ENCODE measurements around the gene CEP164. TPM values are rescaled to one million over a fixed set of nuclear protein-coding genes. Genes with fewer than 3 reads are reported as not detected.
"Not testable (repeated sequence)": the region's sequence is repeated elsewhere in the genome, so short reads cannot be mapped to it uniquely, and the experiment has no call there.

The CEP164 gene
- total RNA-seq, 2 donors from 2014 or later = 9.0 to 9.6 TPM

- intact Hi-C loops (cut with DNase I) = no loop called here
- ATAC-seq (no peak), DNase-seq (no peak)
Observed at GRCh38 chr11:117387992-117388755, 60.5 kb downstream of the CEP164 start.

- ATAC-seq (no peak), DNase-seq (no peak)
- intact Hi-C loops (cut with DNase I) = no loop called here
Observed at GRCh38 chr11:117390743-117391142, 63.1 kb downstream of the CEP164 start.

DNA sequence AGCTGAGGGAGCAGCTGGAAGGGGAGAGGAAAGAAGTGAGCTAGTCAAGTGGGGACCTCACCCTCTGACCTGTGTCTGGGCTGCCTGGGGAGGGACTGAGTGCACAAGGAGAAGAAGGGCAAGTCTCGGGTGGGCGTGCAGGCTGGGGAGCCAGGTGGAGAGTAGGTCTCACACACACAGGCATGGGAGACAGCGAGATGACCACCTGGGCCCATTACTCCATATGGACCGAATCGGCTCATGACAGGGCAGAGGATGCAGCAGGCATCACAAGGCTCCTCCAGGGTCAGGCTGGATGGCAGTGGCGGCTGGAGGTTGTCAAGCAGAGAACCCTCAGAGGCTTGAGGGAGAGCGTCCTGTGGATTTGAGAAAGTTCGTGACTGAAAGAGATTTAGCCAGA, 63.5 kb downstream of the CEP164 start:
- intact Hi-C loops (cut with DNase I) = no loop called here
- no peak for DNase-seq

GRCh38 chr11:117392001-117392690, 64.5 kb downstream of the CEP164 start:
- intact Hi-C loops (cut with DNase I) = no loop called here
- DNase-seq (no peak), ATAC-seq (no peak)

More for the DNA sequence above, 63.5 kb downstream of the CEP164 start:
- ATAC-seq = no peak

- intact Hi-C loops (cut with DNase I) = no loop called here
- no peak for DNase-seq
- no peak for ATAC-seq
Observed at GRCh38 chr11:117392979-117393378, 65.3 kb downstream of the CEP164 start.

GRCh38 chr11:117394221-117394925, 66.7 kb downstream of the CEP164 start:
- no peak for DNase-seq
- intact Hi-C loops (cut with DNase I) = no loop called here
- ATAC-seq = no peak

GRCh38 chr11:117395476-117395875, 67.8 kb downstream of the CEP164 start:
- ATAC-seq (no peak), DNase-seq (no peak)
- intact Hi-C loops (cut with DNase I) = no loop called here

DNA sequence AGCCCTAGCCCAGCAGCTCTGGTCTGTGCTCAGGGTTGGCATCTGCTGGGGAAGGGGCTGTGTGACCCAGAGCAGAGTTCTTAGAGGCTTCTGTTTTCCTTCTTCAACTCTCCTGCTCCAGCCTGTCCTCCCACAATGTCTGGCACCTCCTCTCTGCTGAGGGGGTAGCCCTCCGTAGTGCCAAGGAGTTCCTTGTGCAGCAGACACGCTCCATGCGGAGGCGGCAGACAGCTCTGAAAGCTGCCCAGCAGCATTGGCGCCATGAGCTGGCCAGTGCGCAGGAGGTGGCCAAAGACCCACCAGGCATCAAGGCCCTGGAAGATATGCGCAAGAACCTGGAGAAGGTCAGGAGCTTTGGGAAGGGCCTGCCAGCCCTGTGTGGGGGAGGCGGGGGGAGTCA, 69.3 kb downstream of the CEP164 start:
- intact Hi-C loops (cut with DNase I) = no loop called here
- no peak for ATAC-seq

GRCh38 chr11:117398618-117399017, 71.0 kb downstream of the CEP164 start:
- intact Hi-C loops (cut with DNase I); DNase-seq; ATAC-seq: not testable (repeated sequence)

More for the DNA sequence above, 69.3 kb downstream of the CEP164 start:
- DNase-seq = no peak

- ATAC-seq; DNase-seq; intact Hi-C loops (cut with DNase I): not testable (repeated sequence)
Observed at GRCh38 chr11:117399100-117399840, 71.6 kb downstream of the CEP164 start.

GRCh38 chr11:117405898-117406297, 78.2 kb downstream of the CEP164 start:
- DNase-seq; ATAC-seq; intact Hi-C loops (cut with DNase I): not testable (repeated sequence)

- ATAC-seq (no peak), DNase-seq (no peak)
- intact Hi-C loops (cut with DNase I) = no loop called here
Observed at GRCh38 chr11:117407016-117407415, 79.4 kb downstream of the CEP164 start.

DNA sequence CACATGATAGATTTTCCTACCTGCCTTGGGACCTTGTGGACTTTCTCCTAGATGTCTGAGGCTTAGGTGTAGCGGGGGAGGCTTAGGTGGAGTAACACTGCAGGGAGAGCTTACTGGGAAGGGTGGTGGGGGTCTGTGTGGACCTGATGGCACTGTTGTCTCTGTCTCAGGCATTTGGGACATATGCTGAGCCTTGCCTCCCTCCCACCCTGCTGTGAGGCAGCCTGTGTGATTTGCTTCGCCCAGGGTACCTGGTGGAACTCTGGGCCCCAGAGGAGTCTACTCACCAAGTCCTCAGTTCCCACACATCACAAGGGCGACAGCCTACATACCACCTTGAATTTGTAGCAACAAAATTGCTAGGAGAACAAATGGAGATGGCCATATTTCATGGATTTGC, 80.7 kb downstream of the CEP164 start:
- ATAC-seq (no peak), DNase-seq (no peak)
- intact Hi-C loops (cut with DNase I) = no loop called here

GRCh38 chr11:117409511-117409910, 81.9 kb downstream of the CEP164 start:
- ATAC-seq (no peak), DNase-seq (no peak)
- intact Hi-C loops (cut with DNase I) = no loop called here

GRCh38 chr11:117410238-117410637, 82.6 kb downstream of the CEP164 start:
- ATAC-seq (no peak), DNase-seq (no peak)
- intact Hi-C loops (cut with DNase I) = no loop called here

DNA sequence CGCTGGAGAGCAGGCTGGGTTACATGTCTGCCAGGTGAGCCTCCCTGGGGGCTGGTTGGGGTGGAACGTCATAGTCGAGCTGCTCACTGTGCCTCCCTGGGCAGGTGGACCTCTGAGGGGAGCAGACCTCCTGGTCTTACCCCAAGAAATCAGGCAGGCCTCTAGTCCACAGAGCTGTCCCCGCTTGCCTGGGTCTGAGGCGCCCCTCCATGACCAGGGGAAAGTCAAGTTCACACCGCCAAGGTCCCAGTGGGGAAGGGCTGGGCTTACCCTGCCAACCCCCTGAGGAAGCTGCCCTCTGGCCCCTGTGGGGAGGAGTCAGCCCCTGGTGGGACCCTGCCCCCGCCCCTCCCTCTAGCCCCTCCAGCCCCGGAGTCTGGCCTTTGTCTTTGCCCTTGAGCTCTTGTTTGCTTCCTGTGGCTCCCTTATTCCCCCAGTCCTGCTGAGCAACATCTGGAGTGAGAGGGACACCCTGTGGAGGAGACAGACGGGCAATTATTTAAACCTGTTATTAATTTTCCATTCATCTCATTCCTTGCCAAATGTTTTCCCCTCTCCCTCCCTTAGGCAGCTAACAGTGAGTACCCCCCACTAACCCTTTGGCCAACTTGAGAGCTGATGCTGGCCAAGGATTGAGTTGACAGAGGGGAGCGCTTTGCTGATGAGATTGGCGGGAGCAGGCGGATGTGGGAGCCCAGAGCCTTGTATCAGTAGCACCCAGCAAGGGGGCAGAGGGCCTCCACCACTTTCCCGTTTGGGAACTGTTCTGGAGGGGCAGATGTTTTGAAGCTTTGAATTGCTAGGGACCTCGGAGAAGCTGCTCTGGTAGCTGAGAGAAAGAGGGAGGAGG, 83.4 kb downstream of the CEP164 start:
- DNase-seq = no peak
- intact Hi-C loops (cut with DNase I) = no loop called here
- no peak for ATAC-seq

- no peak for ATAC-seq
- intact Hi-C loops (cut with DNase I) = no loop called here
- no peak for DNase-seq
Observed at GRCh38 chr11:117411736-117412135, 84.1 kb downstream of the CEP164 start.

- intact Hi-C loops (cut with DNase I) = no loop called here
- no peak for ATAC-seq
- DNase-seq = no peak
Observed at GRCh38 chr11:117412176-117412575, 84.5 kb downstream of the CEP164 start.

Measured in left cardiac atrium (tissue), 4 donors.